Keratinocyte (primary cell): ENCODE data around the gene NEIL1.

Source experiments
- CTCF ChIP-seq, 3 experiments: IDR thresholded peaks in 1 of 3; conservative IDR thresholded peaks in 1 of 3; optimal IDR thresholded peaks in 1 of 3; 2 replicates in 2 of 3; 3 replicates in 1 of 3; pipeline versions ENCODE3 to v1.5.1; 2011; ENCODE audit warnings: low read length in 3 of 3, mild to moderate bottlenecking in 3 of 3, moderate library complexity in 2 of 3, control low read depth in 1 of 3, inconsistent platforms in 1 of 3; ENCODE audit not compliant: insufficient read depth in 2 of 3; ENCODE audit errors: extremely low read depth in 1 of 3
- EZH2 ChIP-seq: IDR thresholded peaks from one replicate; pipeline ENCODE4 v1.6.1; 2012; ENCODE audit warnings: inconsistent platforms, mild to moderate bottlenecking, low read length, moderate library complexity

- no peak for TF ChIP-seq CTCF (optimal IDR thresholded peaks at IDR 0.05 in 1 of 3, IDR thresholded peaks at IDR 0.05 in 1 of 3, conservative IDR thresholded peaks at IDR 0.05 in 1 of 3; ENCODE audit: extremely low read depth in 1 of 3, insufficient read depth in 2 of 3, low read length in 3 of 3)
- TF ChIP-seq EZH2: no peak
Measured at GRCh38 chr15:75309711-75310110, 37.1 kb upstream of the NEIL1 start.
